H9 (cell line): ENCODE measurements around the gene YLPM1. TPM values are rescaled to one million over a fixed set of nuclear protein-coding genes. Genes with fewer than 3 reads are reported as not detected.

Experiments
- DNase-seq: peaks from one replicate; pipeline ENCODE4 v3.0.0-alpha.2; 2017
- H2AFZ ChIP-seq: one replicate; pipeline ENCODE4 v1.6.1; 2013; ENCODE audit warnings: mild to moderate bottlenecking, low read length, control low read depth, moderate library complexity
- H2AK5ac ChIP-seq: 2 replicates; pipeline ENCODE4 v1.6.1; 2013; ENCODE audit warnings: low read length, control low read depth, mixed read lengths; ENCODE audit not compliant: insufficient read length
- H2BK120ac ChIP-seq: one replicate; pipeline ENCODE4 v1.6.1; 2013; ENCODE audit warnings: low read depth, mild to moderate bottlenecking, low read length, control low read depth, inconsistent platforms; ENCODE audit not compliant: poor library complexity, severe bottlenecking
- H2BK12ac ChIP-seq: 2 replicates; pipeline ENCODE4 v1.6.1; 2013; ENCODE audit warnings: low read length, control low read depth, mixed read lengths, low read depth; ENCODE audit not compliant: insufficient read length
- H2BK15ac ChIP-seq: 2 replicates; pipeline ENCODE4 v1.6.1; 2013; ENCODE audit warnings: low read depth, low read length, control low read depth
- H2BK20ac ChIP-seq: one replicate; pipeline ENCODE4 v1.6.1; 2013; ENCODE audit warnings: low read depth, mild to moderate bottlenecking, low read length, control low read depth, inconsistent platforms; ENCODE audit not compliant: poor library complexity, severe bottlenecking
- H2BK5ac ChIP-seq: 2 replicates; pipeline ENCODE4 v1.6.1; 2013; ENCODE audit warnings: low read length, control low read depth, mixed read lengths; ENCODE audit not compliant: insufficient read length
- H3K14ac ChIP-seq: 2 replicates; pipeline ENCODE4 v1.6.1; 2013; ENCODE audit warnings: low read length, control low read depth; ENCODE audit not compliant: insufficient read depth
- H3K18ac ChIP-seq: 2 replicates; pipeline ENCODE4 v1.6.1; 2013; ENCODE audit warnings: low read depth, mild to moderate bottlenecking, mixed read lengths, low read length, control low read depth; ENCODE audit not compliant: insufficient read length
- H3K23ac ChIP-seq: 2 replicates; pipeline ENCODE4 v1.6.1; 2013; ENCODE audit warnings: low read length, control low read depth, mixed read lengths, low read depth; ENCODE audit not compliant: insufficient read length
- H3K23me2 ChIP-seq: 2 replicates; pipeline ENCODE4 v1.6.1; 2013; ENCODE audit warnings: low read depth, mild to moderate bottlenecking, mixed read lengths, low read length, control low read depth; ENCODE audit not compliant: insufficient read length, poor library complexity, severe bottlenecking
- H3K27ac ChIP-seq: 2 replicates; pipeline ENCODE4 v1.5.1; 2013; ENCODE audit warnings: low read length, control low read depth, mixed read lengths, low read depth; ENCODE audit not compliant: insufficient read length
- H3K27me3 ChIP-seq: 2 replicates; pipeline ENCODE4 v1.6.1; 2013; ENCODE audit warnings: low read length, control low read depth, inconsistent platforms; ENCODE audit not compliant: insufficient read depth
- H3K4ac ChIP-seq: 2 replicates; pipeline ENCODE4 v1.6.1; 2013; ENCODE audit warnings: low read depth, mild to moderate bottlenecking, control low read depth, inconsistent platforms, low read length, moderate library complexity
- H3K4me1 ChIP-seq: 2 replicates; pipeline ENCODE4 v1.6.1; 2013; ENCODE audit warnings: low read length, control low read depth, inconsistent platforms; ENCODE audit not compliant: insufficient read depth
- H3K4me2 ChIP-seq: 2 replicates; pipeline ENCODE4 v1.6.1; 2013; ENCODE audit warnings: low read length, control low read depth, mixed read lengths; ENCODE audit not compliant: insufficient read length, insufficient read depth
- H3K56ac ChIP-seq: 2 replicates; pipeline ENCODE4 v1.6.1; 2013; ENCODE audit warnings: low read depth, mild to moderate bottlenecking, mixed read lengths, low read length, control low read depth; ENCODE audit not compliant: insufficient read length
- H3K79me1 ChIP-seq: 2 replicates; pipeline ENCODE4 v1.6.1; 2013; ENCODE audit warnings: low read depth, mild to moderate bottlenecking, moderate library complexity, low read length, control low read depth, inconsistent platforms; ENCODE audit not compliant: insufficient read depth, poor library complexity, severe bottlenecking
- H3K79me2 ChIP-seq: 2 replicates; pipeline ENCODE4 v1.6.1; 2013; ENCODE audit warnings: low read length, control low read depth, inconsistent platforms; ENCODE audit not compliant: insufficient read depth
- H3K9ac ChIP-seq: 2 replicates; pipeline ENCODE4 v1.6.1; 2013; ENCODE audit warnings: low read length, control low read depth, mixed read lengths; ENCODE audit not compliant: insufficient read length; ENCODE audit errors: extremely low read depth
- H3K9me3 ChIP-seq: one replicate; pipeline ENCODE4 v1.6.1; 2013; ENCODE audit warnings: low read depth, low read length, inconsistent platforms; ENCODE audit not compliant: control insufficient read depth
- H3T11ph ChIP-seq: one replicate; pipeline ENCODE4 v1.6.1; 2013; ENCODE audit warnings: mild to moderate bottlenecking, low read length, control low read depth, inconsistent platforms
- H4K20me1 ChIP-seq: one replicate; pipeline ENCODE4 v1.6.1; 2013; ENCODE audit not compliant: control insufficient read depth, insufficient read length, insufficient read depth
- H4K5ac ChIP-seq: 2 replicates; pipeline ENCODE4 v1.6.1; 2013; ENCODE audit warnings: low read depth, mild to moderate bottlenecking, mixed read lengths, low read length, control low read depth; ENCODE audit not compliant: insufficient read length
- H4K8ac ChIP-seq: replicated peaks from 2 replicates; pipeline ENCODE4 v1.6.1; 2013; ENCODE audit warnings: low read length, control low read depth, mixed read lengths, low read depth; ENCODE audit not compliant: insufficient read length
- H4K91ac ChIP-seq: 2 replicates; pipeline ENCODE4 v1.6.1; 2013; ENCODE audit warnings: low read depth, mild to moderate bottlenecking, moderate library complexity, mixed read lengths, low read length, control low read depth; ENCODE audit not compliant: insufficient read length
- H3K27ac Mint-ChIP-seq, 3 experiments: 2 replicates in 2 of 3; 3 replicates in 1 of 3; pipeline ENCODE4 v1.8.0; 2020 to 2021; ENCODE audit warnings: mixed read lengths in 3 of 3, mild to moderate bottlenecking in 1 of 3, moderate library complexity in 1 of 3
- H3K27me3 Mint-ChIP-seq: 2 replicates; pipeline ENCODE4 v1.8.0; 2021; ENCODE audit warnings: low read depth, mild to moderate bottlenecking, moderate library complexity, mixed read lengths
- H3K36me3 Mint-ChIP-seq, 3 experiments: 2 replicates in 2 of 3; 3 replicates in 1 of 3; pipeline ENCODE4 v1.8.0; 2020 to 2021; ENCODE audit warnings: low read depth in 3 of 3, mixed read lengths in 3 of 3; ENCODE audit not compliant: insufficient read depth in 1 of 3
- H3K4me1 Mint-ChIP-seq, 2 experiments: 2 replicates each; pipeline ENCODE4 v1.8.0; 2020; ENCODE audit warnings: mixed read lengths in 2 of 2
- H3K4me3 Mint-ChIP-seq, 2 experiments: 2 replicates in 1 of 2; 3 replicates in 1 of 2; pipeline ENCODE4 v1.8.0; 2020 to 2021; ENCODE audit warnings: mild to moderate bottlenecking in 2 of 2, mixed read lengths in 2 of 2, moderate library complexity in 1 of 2
- H3K9me3 Mint-ChIP-seq, 2 experiments: 2 replicates in 1 of 2; 3 replicates in 1 of 2; pipeline ENCODE4 v1.8.0; 2020; ENCODE audit warnings: mild to moderate bottlenecking in 2 of 2, mixed read lengths in 2 of 2, moderate library complexity in 1 of 2
- WGBS: extraction: QIAGEN DNeasy Blood & Tissue Kit; methylation state at CpG from one replicate; pipeline ENCODE4 v1.1.7; 2013; ENCODE audit warnings: missing lambda C conversion rate, low lambda C conversion rate, mixed read lengths; ENCODE audit not compliant: insufficient read length; ENCODE audit errors: extremely low coverage; 5-methylcytosine and 5-hydroxymethylcytosine counted together
- total RNA-seq: library from RNA; stranded (reverse); gene quantifications from 2 replicates; pipeline ENCODE4 v1.2.1, GENCODE V29; 2021
- TF ChIP-seq, protein P1 (sequence below): fragments of 200-600 bp; sonication (generic); conservative IDR thresholded peaks from 3 replicates; pipeline ENCODE4 v1.8.0; 2021; ENCODE audit warnings: antibody characterized with exemption, mild to moderate bottlenecking

YLPM1 gene
- total RNA-seq, 1 experiment from 2014 or later, result 82.2 TPM

DNA sequence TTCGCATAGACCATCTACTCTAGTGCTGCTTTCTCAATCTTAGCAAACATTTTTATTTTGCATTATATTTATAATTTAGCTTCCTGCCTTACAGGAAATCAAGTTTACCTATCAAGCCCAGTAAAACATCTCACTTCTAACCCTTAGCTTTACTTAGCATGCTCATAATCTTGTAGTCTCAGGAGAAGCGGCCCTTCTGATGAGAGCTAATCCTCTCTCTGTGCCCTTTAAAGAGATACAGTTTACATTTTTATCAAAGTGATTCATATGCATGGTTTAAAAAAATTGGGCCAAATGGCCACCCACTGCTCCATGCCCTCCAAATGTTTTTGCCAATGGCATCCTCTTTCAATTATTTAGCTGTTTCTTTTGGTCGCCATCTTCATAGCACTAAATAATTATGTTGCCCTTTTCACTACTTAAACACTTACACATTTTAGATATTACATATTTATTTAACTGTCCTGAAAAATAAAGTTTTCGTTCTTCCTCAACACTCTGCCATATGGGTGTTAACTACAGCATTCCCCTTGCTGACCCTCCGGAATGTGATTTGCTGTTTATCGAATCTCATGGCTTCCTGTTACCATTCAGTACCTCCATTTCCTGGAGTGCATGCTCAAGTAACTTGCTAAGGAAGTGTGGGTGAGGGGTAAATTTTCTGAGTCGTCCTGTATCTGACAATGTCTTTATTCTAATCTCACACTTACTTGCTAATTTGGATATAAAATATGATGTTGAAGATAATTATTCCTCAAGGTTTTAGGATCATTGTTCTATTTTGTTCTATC is 29.3 kb downstream of the YLPM1 start:
- peak overlapping the region; percentile 85 for H3K27ac ChIP-seq

More for the DNA sequence above, 29.3 kb downstream of the YLPM1 start:
- Histone ChIP-seq H3K9ac (no peak overlapping the region), H3K23ac (no peak overlapping the region), H2BK120ac (no peak overlapping the region), H3K18ac (no peak overlapping the region), H4K8ac (no peak overlapping the region), H3K4me2 (peak overlapping the region; percentile 59), H2BK20ac (no peak overlapping the region), H2BK12ac (no peak overlapping the region), H3K79me2 (no peaks in the 10 kb centered on the region; the same call in 1 of the 2 replicates), H4K5ac (no peak overlapping the region), H4K91ac (no peak overlapping the region), H3K23me2 (no peaks in the 10 kb centered on the region), H3K4me1 (no peaks in the 10 kb centered on the region; the same call in 1 of the 2 replicates), H3K27me3 (no peaks in the 10 kb centered on the region), H4K20me1 (no peaks in the 10 kb centered on the region), H2BK5ac (no peak overlapping the region), H3K9me3 (no peaks in the 10 kb centered on the region), H3K56ac (no peak overlapping the region), H2BK15ac (no peak overlapping the region), H2AK5ac (no peak overlapping the region), H3K14ac (no peak overlapping the region), H3T11ph (no peak overlapping the region), H3K4ac (no peak overlapping the region), H2AFZ (no peak overlapping the region), H3K79me1 (peaks cover 6% of the 10 kb centered on the region)
- peaks cover 8 to 30% (median 22%) of the 10 kb centered on the region in 3 experiments; a peak in 6 of 7 replicates for H3K36me3 Mint-ChIP-seq
- H3K4me3 Mint-ChIP-seq, result peak overlapping the region in 1 of 2 experiments; percentile 6; a peak in 1 of 5 replicates
- peak overlapping the region in 2 of 3 experiments; percentile 41 to 76; a peak in 5 of 7 replicates for H3K27ac Mint-ChIP-seq
- H3K27me3 Mint-ChIP-seq, result no peaks in the 10 kb centered on the region
- DNase-seq, result no peak
- H3K9me3 Mint-ChIP-seq, result 0 out of 5 replicates have a peak, but pooled peaks cover 0 to 2% of the 10 kb centered on the region in 2 experiments
- WGBS, result no CpG with 5 or more reads among the region's 7 CpGs
- peaks cover 24% of the 10 kb centered on the region in 2 experiments for H3K4me1 Mint-ChIP-seq
- TF ChIP-seq, protein P1, sequence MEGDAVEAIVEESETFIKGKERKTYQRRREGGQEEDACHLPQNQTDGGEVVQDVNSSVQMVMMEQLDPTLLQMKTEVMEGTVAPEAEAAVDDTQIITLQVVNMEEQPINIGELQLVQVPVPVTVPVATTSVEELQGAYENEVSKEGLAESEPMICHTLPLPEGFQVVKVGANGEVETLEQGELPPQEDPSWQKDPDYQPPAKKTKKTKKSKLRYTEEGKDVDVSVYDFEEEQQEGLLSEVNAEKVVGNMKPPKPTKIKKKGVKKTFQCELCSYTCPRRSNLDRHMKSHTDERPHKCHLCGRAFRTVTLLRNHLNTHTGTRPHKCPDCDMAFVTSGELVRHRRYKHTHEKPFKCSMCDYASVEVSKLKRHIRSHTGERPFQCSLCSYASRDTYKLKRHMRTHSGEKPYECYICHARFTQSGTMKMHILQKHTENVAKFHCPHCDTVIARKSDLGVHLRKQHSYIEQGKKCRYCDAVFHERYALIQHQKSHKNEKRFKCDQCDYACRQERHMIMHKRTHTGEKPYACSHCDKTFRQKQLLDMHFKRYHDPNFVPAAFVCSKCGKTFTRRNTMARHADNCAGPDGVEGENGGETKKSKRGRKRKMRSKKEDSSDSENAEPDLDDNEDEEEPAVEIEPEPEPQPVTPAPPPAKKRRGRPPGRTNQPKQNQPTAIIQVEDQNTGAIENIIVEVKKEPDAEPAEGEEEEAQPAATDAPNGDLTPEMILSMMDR, result no peak
